DOHH2 (cell line): ENCODE measurements around the gene ZRANB3.

Experiments used
- H3F3A ChIP-seq: fragments of 200-600 bp; sonication (generic), shearing (Covaris generic); 2 replicates; pipeline ENCODE4 v1.6.0; 2016; ENCODE audit warnings: antibody characterized with exemption, mild to moderate bottlenecking; ENCODE audit not compliant: control insufficient read depth, insufficient read depth
- H3K27ac ChIP-seq: fragments of 200-600 bp; sonication (generic); 2 replicates; pipeline ENCODE4 v1.5.1; 2014; ENCODE audit warnings: low read depth, mild to moderate bottlenecking, low read length, moderate library complexity
- H3K27me3 ChIP-seq: fragments of 200-600 bp; sonication (generic); 2 replicates; pipeline ENCODE4 v1.6.1; 2014; ENCODE audit warnings: mild to moderate bottlenecking, low read length, mixed read lengths; ENCODE audit not compliant: control insufficient read depth
- H3K36me3 ChIP-seq: fragments of 200-600 bp; sonication (generic); 2 replicates; pipeline ENCODE4 v1.6.1; 2014; ENCODE audit warnings: mild to moderate bottlenecking, low read length, moderate library complexity, mixed read lengths; ENCODE audit not compliant: control insufficient read depth
- H3K4me1 ChIP-seq: fragments of 200-600 bp; sonication (generic); 2 replicates; pipeline ENCODE4 v1.6.1; 2014; ENCODE audit warnings: mild to moderate bottlenecking, low read length, mixed read lengths; ENCODE audit not compliant: control insufficient read depth
- H3K4me2 ChIP-seq: fragments of 200-600 bp; sonication (generic); 2 replicates; pipeline ENCODE4 v1.6.0; 2014; ENCODE audit warnings: mild to moderate bottlenecking, low read length, moderate library complexity
- H3K4me3 ChIP-seq: fragments of 200-600 bp; sonication (generic); 2 replicates; pipeline ENCODE4 v1.5.1; 2014; ENCODE audit warnings: mild to moderate bottlenecking, low read length, mixed read lengths
- H3K79me2 ChIP-seq: fragments of 200-600 bp; sonication (generic); 2 replicates; pipeline ENCODE4 v1.6.1; 2014; ENCODE audit warnings: mild to moderate bottlenecking, low read length, mixed read lengths; ENCODE audit not compliant: control insufficient read depth
- H3K9me2 ChIP-seq: fragments of 200-600 bp; sonication (generic); replicated peaks from 2 replicates; pipeline ENCODE4 v1.6.1; 2014; ENCODE audit warnings: mild to moderate bottlenecking, low read length, mixed read lengths; ENCODE audit not compliant: control insufficient read depth
- H3K9me3 ChIP-seq: fragments of 200-600 bp; sonication (generic); 2 replicates; pipeline ENCODE4 v1.6.1; 2014; ENCODE audit warnings: antibody characterized with exemption, low read length, mixed read lengths; ENCODE audit not compliant: control insufficient read depth, insufficient read depth
- H4K20me1 ChIP-seq: fragments of 200-600 bp; sonication (generic); 2 replicates; pipeline ENCODE4 v1.6.0; 2014; ENCODE audit warnings: low read depth, mild to moderate bottlenecking, antibody characterized with exemption, low read length, moderate library complexity; ENCODE audit not compliant: control insufficient read depth, insufficient read depth
- CTCF ChIP-seq: fragments of 200-600 bp; sonication (generic); IDR thresholded peaks from one replicate; pipeline ENCODE4 v1.5.1; 2014; ENCODE audit warnings: antibody characterized with exemption, mild to moderate bottlenecking, low read depth, low read length; ENCODE audit not compliant: poor library complexity, severe bottlenecking
- EZH2phosphoT487 ChIP-seq: fragments of 200-600 bp; sonication (generic); IDR thresholded peaks from 2 replicates; pipeline ENCODE4 v1.6.1; 2017; ENCODE audit warnings: borderline replicate concordance, mild to moderate bottlenecking, antibody characterized with exemption, low read length, moderate library complexity, mixed read lengths

ZRANB3 gene

GRCh38 chr2:135285391-135285790 is 245.6 kb downstream of the ZRANB3 start:
- H3K27ac ChIP-seq: no peak overlapping the region
- no peaks in the 10 kb centered on the region for H3K9me2 ChIP-seq
- no peak overlapping the region for H3K4me2 ChIP-seq
- no peaks in the 10 kb centered on the region for H3K27me3 ChIP-seq
- no peak overlapping the region for H3K4me3 ChIP-seq
- H4K20me1 ChIP-seq: no peaks in the 10 kb centered on the region
- no peaks in the 10 kb centered on the region for H3K79me2 ChIP-seq
- H3K36me3 ChIP-seq: peaks cover 3% of the 10 kb centered on the region; the same call in 1 of the 2 replicates
- TF ChIP-seq CTCF (no peak), EZH2phosphoT487 (no peak)
- no peaks in the 10 kb centered on the region for H3K9me3 ChIP-seq
- no peaks in the 10 kb centered on the region for H3K4me1 ChIP-seq
- H3F3A ChIP-seq: no peaks in the 10 kb centered on the region

- H3K27ac ChIP-seq: no peak overlapping the region
- H3K27me3 ChIP-seq: no peaks in the 10 kb centered on the region
- H4K20me1 ChIP-seq: no peaks in the 10 kb centered on the region
- no peak overlapping the region for H3K4me2 ChIP-seq
- no peaks in the 10 kb centered on the region for H3F3A ChIP-seq
- no peaks in the 10 kb centered on the region for H3K9me3 ChIP-seq
- no peak for TF ChIP-seq EZH2phosphoT487
- no peak for TF ChIP-seq CTCF
- no peak overlapping the region for H3K4me3 ChIP-seq
- H3K36me3 ChIP-seq: no peaks in the 10 kb centered on the region
- no peaks in the 10 kb centered on the region for H3K79me2 ChIP-seq
- H3K9me2 ChIP-seq: no peaks in the 10 kb centered on the region
- H3K4me1 ChIP-seq: peaks cover 12% of the 10 kb centered on the region
Measured at GRCh38 chr2:135281379-135281778, 249.6 kb downstream of the ZRANB3 start.

GRCh38 chr2:135279209-135279608 is 251.8 kb downstream of the ZRANB3 start:
- H3K36me3 ChIP-seq: no peaks in the 10 kb centered on the region
- H3F3A ChIP-seq: no peaks in the 10 kb centered on the region
- H3K4me3 ChIP-seq: no peak overlapping the region
- no peaks in the 10 kb centered on the region for H3K9me3 ChIP-seq
- no peaks in the 10 kb centered on the region for H3K9me2 ChIP-seq
- peaks cover 12% of the 10 kb centered on the region for H3K4me1 ChIP-seq
- no peak overlapping the region for H3K27ac ChIP-seq
- TF ChIP-seq EZH2phosphoT487: no peak
- TF ChIP-seq CTCF: no peak
- no peaks in the 10 kb centered on the region for H4K20me1 ChIP-seq
- no peaks in the 10 kb centered on the region for H3K79me2 ChIP-seq
- H3K27me3 ChIP-seq: no peaks in the 10 kb centered on the region
- peak overlapping the region; percentile 8; the same call in 1 of the 2 replicates for H3K4me2 ChIP-seq

- H3F3A ChIP-seq: no peaks in the 10 kb centered on the region
- TF ChIP-seq CTCF: no peak
- no peak for TF ChIP-seq EZH2phosphoT487
- H3K4me1 ChIP-seq: peaks cover 12% of the 10 kb centered on the region
Measured at GRCh38 chr2:135276525-135276924, 254.5 kb downstream of the ZRANB3 start.

More at GRCh38 chr2:135276525-135276924, 254.5 kb downstream of the ZRANB3 start:
- no peak overlapping the region for H3K4me3 ChIP-seq
- H3K27ac ChIP-seq: no peak overlapping the region
- H3K4me2 ChIP-seq: no peak overlapping the region
- no peaks in the 10 kb centered on the region for H3K79me2 ChIP-seq
- no peaks in the 10 kb centered on the region for H3K9me2 ChIP-seq
- H3K36me3 ChIP-seq: no peaks in the 10 kb centered on the region; the same call in 1 of the 2 replicates
- no peaks in the 10 kb centered on the region for H3K9me3 ChIP-seq
- H3K27me3 ChIP-seq: no peaks in the 10 kb centered on the region
- H4K20me1 ChIP-seq: no peaks in the 10 kb centered on the region
